ENCODE data around the gene C1QA.

Gene C1QA

DNA sequence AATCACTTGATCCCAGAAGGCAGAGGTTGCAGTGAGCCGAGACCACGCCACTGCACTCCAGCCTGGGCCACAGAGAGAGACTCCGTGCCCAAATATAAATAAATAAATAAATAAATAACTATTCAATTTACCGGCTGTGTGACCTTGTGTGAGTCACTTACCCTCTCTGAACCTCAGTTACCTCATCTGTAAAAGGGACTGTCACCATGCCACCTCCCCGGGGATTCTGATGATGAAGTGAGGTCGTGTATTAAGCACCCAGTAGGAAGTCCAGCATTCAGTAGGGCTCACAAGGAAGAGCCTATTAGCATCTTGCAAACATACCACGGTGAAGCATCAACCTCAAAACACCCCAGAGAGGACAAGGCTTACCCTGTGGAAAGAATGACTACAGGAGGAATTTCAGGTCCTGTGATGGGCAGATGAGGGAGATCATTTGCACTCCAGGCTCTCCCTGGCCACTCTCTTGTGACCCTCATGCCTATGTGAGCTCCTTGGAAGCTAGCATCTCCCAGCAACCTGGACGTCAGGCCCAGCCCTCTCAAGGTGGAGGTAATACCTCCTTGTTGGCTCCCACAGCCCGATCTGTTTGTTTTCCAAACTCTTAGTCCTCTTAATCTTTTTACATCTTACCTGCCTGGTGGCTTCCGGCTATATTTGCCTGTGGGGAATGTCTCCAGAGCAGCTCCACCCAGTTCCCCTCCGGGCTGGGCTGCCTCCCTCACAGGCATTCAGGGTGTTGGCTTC lies 7.6 kb upstream of the C1QA start:
- Histone ChIP-seq H3K36me3 (ENCODE audit: insufficient read depth, low read length) (no peaks in the 10 kb centered on the region), H3K4me3 (no peak overlapping the region), H3K9me3 (ENCODE audit: low read depth, low read length) (no peaks in the 10 kb centered on the region), H3K9ac (ENCODE audit: insufficient read length) (no peak overlapping the region), H3K27ac (no peak overlapping the region)
- DNase-seq (ENCODE audit: low read depth, low spot score), result no peak
- TF ChIP-seq POLR2AphosphoS5 (IDR thresholded peaks at IDR 0.05; ENCODE audit: borderline replicate concordance, low read depth, low read length), result no peak
- TF ChIP-seq FOXP2 (optimal IDR thresholded peaks at IDR 0.05; ENCODE audit: control extremely low read depth, extremely low read length, insufficient read depth), result no peak

GRCh38 chr1:22629886-22630285 lies 6.5 kb upstream of the C1QA start:
- H3K4me3 ChIP-seq, result no peak overlapping the region
- H3K36me3 ChIP-seq (ENCODE audit: insufficient read depth, low read length), result no peaks in the 10 kb centered on the region
- H3K9ac ChIP-seq (ENCODE audit: insufficient read length), result no peak overlapping the region
- H3K27ac ChIP-seq, result no peak overlapping the region
- no peak for DNase-seq (ENCODE audit: low read depth, low spot score)
- TF ChIP-seq FOXP2 (optimal IDR thresholded peaks at IDR 0.05; ENCODE audit: control extremely low read depth, extremely low read length, insufficient read depth) (no peak), POLR2AphosphoS5 (IDR thresholded peaks at IDR 0.05; ENCODE audit: borderline replicate concordance, low read depth, low read length) (no peak), EZH2 (IDR thresholded peaks at IDR 0.05) (no peak)
- H3K9me3 ChIP-seq (ENCODE audit: low read depth, low read length), result no peaks in the 10 kb centered on the region

- no peak for TF ChIP-seq FOXP2 (optimal IDR thresholded peaks at IDR 0.05; ENCODE audit: control extremely low read depth, extremely low read length, insufficient read depth)
- no peak for TF ChIP-seq POLR2AphosphoS5 (IDR thresholded peaks at IDR 0.05; ENCODE audit: borderline replicate concordance, low read depth, low read length)
- no peak for TF ChIP-seq EZH2 (IDR thresholded peaks at IDR 0.05)
- no peak overlapping the region for H3K4me3 ChIP-seq
- no peak for DNase-seq (ENCODE audit: low read depth, low spot score)
Measured at GRCh38 chr1:22633697-22634463, 2.5 kb upstream of the C1QA start.

GRCh38 chr1:22635436-22635835 lies 992 bp upstream of the C1QA start:
- no peak for TF ChIP-seq EZH2 (IDR thresholded peaks at IDR 0.05)
- TF ChIP-seq POLR2AphosphoS5 (IDR thresholded peaks at IDR 0.05; ENCODE audit: borderline replicate concordance, low read depth, low read length), result no peak
- no peak for TF ChIP-seq FOXP2 (optimal IDR thresholded peaks at IDR 0.05; ENCODE audit: control extremely low read depth, extremely low read length, insufficient read depth)
- DNase-seq (ENCODE audit: low read depth, low spot score), result no peak
- H3K9ac ChIP-seq (ENCODE audit: insufficient read length), result no peak overlapping the region
- no peaks in the 10 kb centered on the region for H3K9me3 ChIP-seq (ENCODE audit: low read depth, low read length)
- no peaks in the 10 kb centered on the region for H3K36me3 ChIP-seq (ENCODE audit: insufficient read depth, low read length)
- no peak overlapping the region for H3K4me3 ChIP-seq
- no peak overlapping the region for H3K27ac ChIP-seq

More at GRCh38 chr1:22633697-22634463, 2.5 kb upstream of the C1QA start:
- no peak overlapping the region for H3K9ac ChIP-seq (ENCODE audit: insufficient read length)
- no peak overlapping the region for H3K27ac ChIP-seq
- no peaks in the 10 kb centered on the region for H3K9me3 ChIP-seq (ENCODE audit: low read depth, low read length)
- no peaks in the 10 kb centered on the region for H3K36me3 ChIP-seq (ENCODE audit: insufficient read depth, low read length)

DNA sequence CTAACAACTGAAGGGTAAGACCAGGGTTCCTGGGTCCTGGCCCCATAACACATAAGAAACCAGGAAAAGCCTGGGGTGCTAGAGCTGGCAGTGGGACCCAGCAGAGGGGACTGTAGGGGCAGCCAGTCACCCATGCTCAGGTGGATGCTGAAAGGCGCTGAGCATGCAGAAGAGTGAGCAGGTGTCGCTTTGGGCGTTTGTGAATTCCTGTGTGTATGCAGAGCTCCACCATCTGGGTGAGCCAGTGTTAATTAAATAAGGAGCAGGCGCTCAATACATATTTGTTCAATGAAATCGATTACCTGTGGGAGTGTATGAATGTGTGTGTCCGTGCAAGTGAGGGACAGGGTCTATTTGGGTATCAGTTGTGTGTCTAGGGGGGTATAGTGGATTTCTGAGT lies 499 bp downstream of the C1QA start:
- Histone ChIP-seq H3K27ac (no peak overlapping the region), H3K36me3 (ENCODE audit: insufficient read depth, low read length) (no peaks in the 10 kb centered on the region), H3K9me3 (ENCODE audit: low read depth, low read length) (no peaks in the 10 kb centered on the region), H3K4me3 (no peak overlapping the region), H3K9ac (ENCODE audit: insufficient read length) (no peak overlapping the region)
- DNase-seq (ENCODE audit: low read depth, low spot score), result no peak
- no peak for TF ChIP-seq EZH2 (IDR thresholded peaks at IDR 0.05)
- no peak for TF ChIP-seq FOXP2 (optimal IDR thresholded peaks at IDR 0.05; ENCODE audit: control extremely low read depth, extremely low read length, insufficient read depth)
- TF ChIP-seq POLR2AphosphoS5 (IDR thresholded peaks at IDR 0.05; ENCODE audit: borderline replicate concordance, low read depth, low read length), result no peak

DNA sequence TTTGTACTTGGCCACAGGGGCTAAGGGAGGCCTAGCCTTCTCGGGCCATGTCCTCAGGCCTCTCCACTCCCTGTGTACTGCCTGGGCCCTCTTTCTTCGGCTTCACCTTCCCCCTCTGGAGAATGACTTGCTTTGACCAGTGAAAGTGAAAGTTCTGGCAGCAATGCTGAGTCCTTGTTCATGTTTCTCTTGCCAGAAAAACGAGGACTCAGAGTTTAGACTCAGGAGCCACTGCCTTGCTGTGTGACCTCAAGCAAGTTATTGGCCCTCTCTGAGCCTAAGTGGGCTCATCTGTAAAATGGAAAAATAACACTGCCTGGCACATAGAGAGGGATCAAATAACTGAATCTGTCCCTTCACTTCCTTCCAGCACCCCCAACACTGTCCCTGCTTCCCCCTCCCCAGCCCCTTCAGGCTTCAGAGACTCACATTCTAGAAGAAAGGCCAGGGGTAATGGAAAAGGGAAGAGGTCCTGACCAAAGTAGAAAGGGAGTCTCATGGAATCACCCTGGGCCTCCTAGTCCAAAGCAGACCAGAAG lies 1.5 kb downstream of the C1QA start:
- Histone ChIP-seq H3K27ac (no peak overlapping the region), H3K4me3 (no peak overlapping the region), H3K9ac (ENCODE audit: insufficient read length) (no peak overlapping the region), H3K36me3 (ENCODE audit: insufficient read depth, low read length) (no peaks in the 10 kb centered on the region), H3K9me3 (ENCODE audit: low read depth, low read length) (no peaks in the 10 kb centered on the region)
- no peak for DNase-seq (ENCODE audit: low read depth, low spot score)
- TF ChIP-seq EZH2 (IDR thresholded peaks at IDR 0.05) (no peak), POLR2AphosphoS5 (IDR thresholded peaks at IDR 0.05; ENCODE audit: borderline replicate concordance, low read depth, low read length) (no peak), FOXP2 (optimal IDR thresholded peaks at IDR 0.05; ENCODE audit: control extremely low read depth, extremely low read length, insufficient read depth) (no peak)

- Histone ChIP-seq H3K27ac (no peak overlapping the region), H3K36me3 (ENCODE audit: insufficient read depth, low read length) (no peaks in the 10 kb centered on the region), H3K4me3 (no peak overlapping the region), H3K9me3 (ENCODE audit: low read depth, low read length) (no peaks in the 10 kb centered on the region), H3K9ac (ENCODE audit: insufficient read length) (no peak overlapping the region)
- TF ChIP-seq FOXP2 (optimal IDR thresholded peaks at IDR 0.05; ENCODE audit: control extremely low read depth, extremely low read length, insufficient read depth) (no peak), POLR2AphosphoS5 (IDR thresholded peaks at IDR 0.05; ENCODE audit: borderline replicate concordance, low read depth, low read length) (no peak), EZH2 (IDR thresholded peaks at IDR 0.05) (no peak)
- no peak for DNase-seq (ENCODE audit: low read depth, low spot score)
Measured at GRCh38 chr1:22638476-22639234, 2.2 kb downstream of the C1QA start.

- Histone ChIP-seq H3K4me3 (no peak overlapping the region), H3K9me3 (ENCODE audit: low read depth, low read length) (no peaks in the 10 kb centered on the region), H3K9ac (ENCODE audit: insufficient read length) (no peak overlapping the region), H3K36me3 (ENCODE audit: insufficient read depth, low read length) (no peaks in the 10 kb centered on the region), H3K27ac (no peak overlapping the region)
- no peak for TF ChIP-seq EZH2 (IDR thresholded peaks at IDR 0.05)
- TF ChIP-seq POLR2AphosphoS5 (IDR thresholded peaks at IDR 0.05; ENCODE audit: borderline replicate concordance, low read depth, low read length), result no peak
- TF ChIP-seq FOXP2 (optimal IDR thresholded peaks at IDR 0.05; ENCODE audit: control extremely low read depth, extremely low read length, insufficient read depth), result no peak
- no peak for DNase-seq (ENCODE audit: low read depth, low spot score)
Measured at GRCh38 chr1:22639286-22639685, 2.9 kb downstream of the C1QA start.
